Activated T-cell treated with anti-CD3 and anti-CD28 coated beads, Interleukin-2, amount 50 U/mL, for 72 hours (primary cell): ENCODE measurements around the gene PDZRN3. TPM values are rescaled to one million over a fixed set of nuclear protein-coding genes. Genes with fewer than 3 reads are reported as not detected.
A peak's percentile ranks its signal among the peaks of the same experiment; 100 is the strongest.

Experiments used
- ATAC-seq, 2 donors: fragments of 150-1000 bp; cut with Tn5 transposase; replicated peaks in 1 of 2; 2 replicates each; pipeline ENCODE4 v1.10.0; 2021; ENCODE audit warnings: moderate library complexity in 2 of 2, mild to moderate bottlenecking in 1 of 2
- DNase-seq, 2 donors: peaks; one replicate each; pipeline ENCODE4 v3.0.0; 2021 to 2022; ENCODE audit warnings: mixed read lengths in 1 of 2
- H3K27ac Mint-ChIP-seq: one replicate; pipeline ENCODE4 v1.8.0; 2022; ENCODE audit warnings: mild to moderate bottlenecking, moderate library complexity, mixed read lengths
- H3K27me3 Mint-ChIP-seq: one replicate; pipeline ENCODE4 v1.8.0; 2022; ENCODE audit warnings: low read depth, mixed read lengths
- H3K36me3 Mint-ChIP-seq, 2 donors: one replicate each; pipeline ENCODE4 v1.8.0; 2022; ENCODE audit warnings: mixed read lengths in 2 of 2, mild to moderate bottlenecking in 1 of 2; ENCODE audit not compliant: insufficient read depth in 2 of 2
- H3K4me1 Mint-ChIP-seq: one replicate; pipeline ENCODE4 v1.8.0; 2022; ENCODE audit warnings: low read depth, mixed read lengths
- H3K4me3 Mint-ChIP-seq, 2 donors: one replicate each; pipeline ENCODE4 v1.8.0; 2022; ENCODE audit warnings: mild to moderate bottlenecking in 2 of 2, mixed read lengths in 2 of 2, moderate library complexity in 2 of 2
- H3K9me3 Mint-ChIP-seq, 2 donors: one replicate each; pipeline ENCODE4 v1.8.0; 2022; ENCODE audit warnings: mixed read lengths in 2 of 2
- total RNA-seq, 2 donors: library from RNA; stranded (reverse); gene quantifications; one replicate each; pipeline ENCODE4 v1.2.3, GENCODE V29; 2022

PDZRN3 gene
- total RNA-seq, 2 donors from 2014 or later, result not detected

DNA sequence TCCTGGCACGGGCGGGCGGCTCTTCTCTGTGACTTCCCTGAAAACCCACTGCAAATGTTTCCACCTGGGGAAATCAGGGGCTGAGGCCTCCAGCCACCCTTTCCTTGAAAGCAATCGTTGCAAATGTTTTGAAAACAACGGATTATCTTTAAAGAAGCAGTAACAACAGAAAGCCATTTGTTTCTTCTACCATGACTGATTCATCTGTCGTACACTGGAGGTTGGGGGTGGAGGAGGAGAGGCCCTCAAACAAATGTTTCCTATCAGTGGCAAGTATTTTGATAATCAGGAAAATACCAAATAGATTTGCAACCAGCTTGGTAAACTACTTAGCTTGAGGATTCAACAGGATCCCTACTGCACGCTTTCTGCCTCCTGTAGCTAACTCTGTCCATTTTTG lies 114.9 kb downstream of the PDZRN3 start:
- Mint-ChIP-seq H3K4me3 (no peak overlapping the region), H3K27me3 (peaks cover 4% of the 10 kb centered on the region), H3K27ac (no peak overlapping the region), H3K36me3 (no peaks in the 10 kb centered on the region), H3K9me3 (no peaks in the 10 kb centered on the region), H3K4me1 (no peaks in the 10 kb centered on the region)
- ATAC-seq, result no peak
- no peak for DNase-seq

- no peaks in the 10 kb centered on the region for H3K36me3 Mint-ChIP-seq
- no peak overlapping the region for H3K27ac Mint-ChIP-seq
- H3K4me1 Mint-ChIP-seq, result no peaks in the 10 kb centered on the region
- peaks cover 4% of the 10 kb centered on the region for H3K27me3 Mint-ChIP-seq
- no peak for ATAC-seq
- no peaks in the 10 kb centered on the region for H3K9me3 Mint-ChIP-seq
- H3K4me3 Mint-ChIP-seq, result no peak overlapping the region
- no peak for DNase-seq
These were observed 115.7 kb downstream of the PDZRN3 start for GRCh38 chr3:73509066-73509465.

DNA sequence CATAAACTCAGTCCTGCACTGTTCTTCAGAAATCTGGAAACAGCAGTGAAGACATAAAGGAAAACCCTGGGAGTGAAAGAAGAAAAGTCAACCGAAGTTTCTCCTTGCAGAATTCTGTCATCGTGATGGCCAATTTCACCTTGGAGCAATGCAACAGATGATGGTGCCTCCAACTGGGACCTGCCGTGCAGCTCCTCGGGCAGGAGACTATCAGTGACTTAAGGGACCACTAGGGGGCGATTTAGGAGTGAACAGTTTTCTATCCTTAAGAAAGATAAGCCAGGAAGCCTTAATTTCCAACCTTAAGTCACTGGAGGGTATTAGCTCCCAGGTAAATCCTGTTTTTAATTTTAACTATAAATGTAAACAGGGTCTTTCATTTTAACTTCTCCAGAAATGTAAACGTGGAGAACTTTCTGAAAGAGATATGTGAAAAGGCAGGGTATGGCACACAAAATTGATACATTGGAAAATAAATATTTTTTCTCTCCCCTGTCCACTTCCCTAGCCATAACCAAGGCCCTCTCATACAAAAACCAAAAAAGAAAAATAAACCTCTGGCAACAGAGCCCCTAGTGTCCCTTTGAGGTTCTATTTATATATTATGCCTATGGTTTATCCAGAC lies 116.3 kb downstream of the PDZRN3 start:
- no peak for ATAC-seq
- peaks cover 4% of the 10 kb centered on the region for H3K27me3 Mint-ChIP-seq
- no peaks in the 10 kb centered on the region for H3K4me1 Mint-ChIP-seq
- H3K9me3 Mint-ChIP-seq, result no peaks in the 10 kb centered on the region
- peak; percentile 29 to 34 for DNase-seq
- no peaks in the 10 kb centered on the region for H3K36me3 Mint-ChIP-seq
- no peak overlapping the region for H3K4me3 Mint-ChIP-seq
- H3K27ac Mint-ChIP-seq, result no peak overlapping the region

- peaks cover 18% of the 10 kb centered on the region for H3K27me3 Mint-ChIP-seq
- H3K9me3 Mint-ChIP-seq, result no peaks in the 10 kb centered on the region
- H3K36me3 Mint-ChIP-seq, result no peaks in the 10 kb centered on the region
- DNase-seq, result no peak
- no peaks in the 10 kb centered on the region for H3K4me1 Mint-ChIP-seq
- no peak overlapping the region for H3K4me3 Mint-ChIP-seq
- no peak for ATAC-seq
- no peak overlapping the region for H3K27ac Mint-ChIP-seq
These were observed 119.9 kb downstream of the PDZRN3 start for GRCh38 chr3:73504852-73505251.

- Mint-ChIP-seq H3K9me3 (no peaks in the 10 kb centered on the region), H3K4me3 (no peak overlapping the region), H3K36me3 (no peaks in the 10 kb centered on the region), H3K27me3 (peaks cover 18% of the 10 kb centered on the region), H3K27ac (no peak overlapping the region), H3K4me1 (no peaks in the 10 kb centered on the region)
- ATAC-seq (no peak), DNase-seq (no peak)
These were observed 120.5 kb downstream of the PDZRN3 start for GRCh38 chr3:73504239-73504638.

- ATAC-seq (no peak), DNase-seq (no peak)
- H3K27me3 Mint-ChIP-seq, result peaks cover 18% of the 10 kb centered on the region
- H3K27ac Mint-ChIP-seq, result no peak overlapping the region
- H3K4me1 Mint-ChIP-seq, result no peaks in the 10 kb centered on the region
- no peaks in the 10 kb centered on the region for H3K36me3 Mint-ChIP-seq
- H3K4me3 Mint-ChIP-seq, result no peak overlapping the region
- no peaks in the 10 kb centered on the region for H3K9me3 Mint-ChIP-seq
These were observed 121.0 kb downstream of the PDZRN3 start for GRCh38 chr3:73503781-73504180.

- peak; percentile 44 to 56 for DNase-seq
- ATAC-seq, result peak in 1 of 2 donors; percentile 61
- H3K4me3 Mint-ChIP-seq, result no peak overlapping the region
- H3K36me3 Mint-ChIP-seq, result no peaks in the 10 kb centered on the region
- H3K9me3 Mint-ChIP-seq, result no peaks in the 10 kb centered on the region
- H3K27me3 Mint-ChIP-seq, result peaks cover 14% of the 10 kb centered on the region
- H3K4me1 Mint-ChIP-seq, result no peaks in the 10 kb centered on the region
- no peak overlapping the region for H3K27ac Mint-ChIP-seq
These were observed 121.8 kb downstream of the PDZRN3 start for GRCh38 chr3:73502609-73503583.

DNA sequence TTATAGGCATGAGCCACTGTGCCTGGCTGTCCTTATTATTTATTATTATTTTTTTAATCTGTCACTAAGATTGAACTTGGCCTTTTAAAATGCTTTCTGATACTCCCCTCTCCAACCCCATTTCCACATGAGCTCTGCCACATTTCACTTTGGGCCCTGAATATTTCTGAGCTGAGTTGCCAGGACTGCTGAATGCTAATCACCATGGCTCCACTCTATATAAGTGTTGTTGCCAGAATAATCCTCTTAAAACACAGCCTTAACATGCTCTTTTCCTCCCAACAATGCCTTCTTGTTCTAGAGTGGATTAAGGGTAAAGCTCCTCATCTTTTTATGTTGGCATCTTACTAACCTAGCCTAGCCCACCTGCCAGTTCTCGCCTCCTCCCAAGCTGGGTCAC lies 124.4 kb downstream of the PDZRN3 start:
- Mint-ChIP-seq H3K27me3 (peaks cover 14% of the 10 kb centered on the region), H3K36me3 (no peaks in the 10 kb centered on the region), H3K4me3 (no peak overlapping the region), H3K9me3 (no peaks in the 10 kb centered on the region), H3K4me1 (no peaks in the 10 kb centered on the region), H3K27ac (no peak overlapping the region)
- DNase-seq (no peak), ATAC-seq (no peak)

DNA sequence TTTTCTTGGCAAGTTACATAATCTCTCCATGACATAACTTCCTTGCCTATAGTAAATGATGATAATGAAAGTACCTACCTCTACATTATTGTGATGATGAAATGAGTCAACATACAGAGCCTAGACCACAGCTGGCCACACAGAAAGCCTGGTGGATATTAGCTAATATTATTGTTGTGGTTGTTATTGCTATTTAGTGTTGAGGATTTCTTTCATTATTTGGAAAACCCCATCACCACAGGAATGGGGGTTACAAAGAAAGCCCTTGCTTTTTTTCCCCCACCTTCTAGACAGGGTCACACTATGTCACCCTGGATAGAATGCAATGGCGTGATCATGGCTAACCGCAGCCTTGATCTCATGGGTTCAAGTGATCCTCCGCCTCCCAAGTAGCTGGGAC lies 125.0 kb downstream of the PDZRN3 start:
- Mint-ChIP-seq H3K4me3 (no peak overlapping the region), H3K36me3 (no peaks in the 10 kb centered on the region)

GRCh38 chr3:73498764-73499622 lies 125.7 kb downstream of the PDZRN3 start:
- no peak overlapping the region for H3K27ac Mint-ChIP-seq
- DNase-seq, result peak; percentile 8 to 9
- no peaks in the 10 kb centered on the region for H3K9me3 Mint-ChIP-seq
- no peak overlapping the region for H3K4me3 Mint-ChIP-seq
- H3K4me1 Mint-ChIP-seq, result no peaks in the 10 kb centered on the region
- no peaks in the 10 kb centered on the region for H3K36me3 Mint-ChIP-seq
- H3K27me3 Mint-ChIP-seq, result peaks cover 14% of the 10 kb centered on the region
- ATAC-seq, result peak; percentile 50 to 82

More for the DNA sequence above, 125.0 kb downstream of the PDZRN3 start:
- DNase-seq (no peak), ATAC-seq (no peak)
- H3K27ac Mint-ChIP-seq, result no peak overlapping the region
- H3K4me1 Mint-ChIP-seq, result no peaks in the 10 kb centered on the region
- H3K9me3 Mint-ChIP-seq, result no peaks in the 10 kb centered on the region
- H3K27me3 Mint-ChIP-seq, result peaks cover 14% of the 10 kb centered on the region

DNA sequence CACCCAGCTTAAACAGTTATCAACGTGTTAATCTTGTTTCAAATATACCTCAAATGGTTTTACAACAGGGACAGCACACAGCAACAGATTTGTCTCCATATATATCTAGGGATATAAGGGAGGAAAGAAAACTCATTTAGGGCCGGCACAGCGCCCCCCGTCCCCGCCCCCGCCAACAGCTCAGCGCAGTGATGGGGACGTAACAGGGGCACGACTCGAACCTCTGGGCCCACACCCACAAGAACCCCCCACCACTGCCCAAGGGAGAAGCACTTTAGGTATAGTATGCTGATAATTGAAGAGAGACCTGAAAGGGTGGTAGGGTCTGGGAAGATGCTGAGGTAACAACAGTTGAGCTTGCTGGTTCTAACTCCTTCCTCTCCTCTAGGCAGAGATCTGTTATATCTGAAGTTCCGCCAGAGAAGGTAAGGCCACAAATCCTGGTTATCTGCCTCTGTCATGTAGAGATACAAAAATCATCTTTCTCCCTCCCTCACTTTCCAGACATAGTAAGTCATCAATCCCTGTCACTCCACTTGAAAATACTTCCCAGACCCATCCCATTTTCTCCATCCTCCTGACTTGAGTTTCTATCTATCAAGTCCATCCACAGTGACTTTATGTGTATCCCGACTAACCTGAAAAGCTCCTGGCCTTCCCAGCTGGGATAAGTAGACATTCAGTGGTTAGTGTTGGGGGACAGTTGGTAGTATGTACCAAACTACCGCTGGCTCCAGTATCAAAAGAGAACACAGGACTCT lies 126.9 kb downstream of the PDZRN3 start:
- ATAC-seq (no peak), DNase-seq (no peak)
- Mint-ChIP-seq H3K36me3 (no peaks in the 10 kb centered on the region), H3K4me1 (no peaks in the 10 kb centered on the region), H3K27ac (no peak overlapping the region), H3K27me3 (peaks cover 14% of the 10 kb centered on the region), H3K4me3 (no peak overlapping the region), H3K9me3 (no peaks in the 10 kb centered on the region)

DNA sequence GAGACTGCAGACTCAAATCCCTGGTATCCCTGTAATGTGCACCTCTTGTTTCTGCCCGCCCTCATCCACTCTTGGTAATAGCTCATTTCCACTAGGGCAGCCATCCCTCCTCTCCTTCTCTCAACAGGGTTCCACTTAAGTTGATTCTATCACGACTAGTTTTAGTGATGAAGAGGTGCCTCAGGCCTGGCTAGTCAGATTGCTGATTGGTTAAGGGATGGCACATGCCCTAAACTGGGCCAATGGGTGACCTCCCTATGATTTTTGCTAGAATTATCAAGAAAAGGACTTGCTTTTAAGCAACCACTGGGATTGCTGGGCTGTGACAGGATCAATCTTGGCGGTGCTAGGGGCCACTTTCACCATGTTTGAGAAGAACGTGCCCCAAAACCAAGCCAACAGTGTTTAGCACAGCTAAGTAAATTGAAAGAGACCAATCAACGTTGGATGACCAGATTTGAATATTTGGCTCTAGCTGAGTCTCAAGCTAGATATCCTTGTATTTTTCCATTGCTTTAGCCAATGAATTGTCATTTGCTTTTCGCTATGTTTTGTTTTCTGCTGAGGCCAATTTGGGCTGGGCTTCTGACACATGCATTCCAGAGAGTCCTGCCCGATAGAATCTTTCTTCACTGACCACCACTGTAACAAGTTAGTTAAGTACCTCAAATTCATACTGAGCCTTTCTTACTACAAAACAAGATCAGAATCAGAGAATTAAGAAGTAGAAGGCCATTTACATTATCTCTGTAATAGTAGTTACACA lies 131.0 kb downstream of the PDZRN3 start:
- Mint-ChIP-seq H3K9me3 (no peaks in the 10 kb centered on the region), H3K4me1 (no peaks in the 10 kb centered on the region), H3K36me3 (no peaks in the 10 kb centered on the region), H3K4me3 (no peak overlapping the region), H3K27ac (no peak overlapping the region), H3K27me3 (no peaks in the 10 kb centered on the region)
- ATAC-seq (no peak), DNase-seq (no peak)
